ENCODE data around the gene OR10A6. TPM values are rescaled to one million over a fixed set of nuclear protein-coding genes. Genes with fewer than 3 reads are reported as not detected.

The OR10A6 gene
- total and polyA plus RNA-seq, 10 donors = not detected

DNA sequence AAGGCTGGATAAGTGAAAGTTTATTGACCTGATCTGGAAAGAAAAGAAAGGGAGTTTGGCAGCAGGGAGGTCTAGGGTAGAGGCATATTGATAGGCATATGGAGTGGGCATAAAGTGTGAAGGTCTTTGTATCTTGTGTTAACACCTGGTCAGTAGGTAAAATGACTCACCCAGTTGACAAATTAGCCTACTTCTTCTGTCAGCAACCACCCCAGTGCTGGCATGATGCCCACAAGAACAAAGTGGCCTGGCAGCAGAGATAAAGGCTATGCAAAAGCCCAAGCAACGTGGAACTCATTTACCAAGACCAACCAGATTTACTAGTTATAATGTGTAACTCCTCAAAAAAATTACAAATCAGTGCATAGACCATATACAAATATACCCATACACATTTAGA, 5.5 kb upstream of the OR10A6 start:
- no peak for TF ChIP-seq POLR2AphosphoS5 (IDR thresholded peaks at IDR 0.05)
- TF ChIP-seq CTCF (IDR thresholded peaks at IDR 0.05 in 8 of 11, conservative IDR thresholded peaks at IDR 0.05 in 3 of 11) = no peak
- no peak for TF ChIP-seq POLR2A (IDR thresholded peaks at IDR 0.05)
- H3K27me3 ChIP-seq (replicated peaks in 1 of 7) = peaks cover 0 to 13% (median 0%) of the 10 kb centered on the region in 7 donors
- no peak overlapping the region for H3K27ac ChIP-seq
- no peaks in the 10 kb centered on the region for H3K4me1 ChIP-seq
- peaks cover 0 to 5% (median 0%) of the 10 kb centered on the region in 8 donors for H3K9me3 ChIP-seq
- intact Hi-C loops (cut with DNase I; ENCODE audit: low total_unique reads) = no loop called here
- WGBS, 5 donors = 0 to 35% (median 25%) methylated on average over 1 of the region's 1 CpG
- H3K4me3 ChIP-seq = no peak overlapping the region
- H3K36me3 ChIP-seq = no peaks in the 10 kb centered on the region
- DNase-seq = no peak

GRCh38 chr11:7927635-7928034, 3.4 kb downstream of the OR10A6 start:
- DNase-seq = no peak
- Histone ChIP-seq H3K9me3 (peaks cover 0 to 6% (median 0%) of the 10 kb centered on the region in 8 donors), H3K4me3 (no peak overlapping the region), H3K27ac (no peak overlapping the region), H3K27me3 (replicated peaks in 1 of 7) (peaks cover 0 to 32% (median 0%) of the 10 kb centered on the region in 7 donors), H3K4me1 (no peaks in the 10 kb centered on the region), H3K36me3 (no peaks in the 10 kb centered on the region)
- TF ChIP-seq POLR2A (IDR thresholded peaks at IDR 0.05) (no peak), POLR2AphosphoS5 (IDR thresholded peaks at IDR 0.05) (no peak), CTCF (IDR thresholded peaks at IDR 0.05 in 8 of 11, conservative IDR thresholded peaks at IDR 0.05 in 3 of 11) (no peak)
- 78 to 91% (median 83%) methylated on average over 6 of the region's 6 CpGs for WGBS, 5 donors
- intact Hi-C loops (cut with DNase I; ENCODE audit: low total_unique reads) = no loop called here

DNA sequence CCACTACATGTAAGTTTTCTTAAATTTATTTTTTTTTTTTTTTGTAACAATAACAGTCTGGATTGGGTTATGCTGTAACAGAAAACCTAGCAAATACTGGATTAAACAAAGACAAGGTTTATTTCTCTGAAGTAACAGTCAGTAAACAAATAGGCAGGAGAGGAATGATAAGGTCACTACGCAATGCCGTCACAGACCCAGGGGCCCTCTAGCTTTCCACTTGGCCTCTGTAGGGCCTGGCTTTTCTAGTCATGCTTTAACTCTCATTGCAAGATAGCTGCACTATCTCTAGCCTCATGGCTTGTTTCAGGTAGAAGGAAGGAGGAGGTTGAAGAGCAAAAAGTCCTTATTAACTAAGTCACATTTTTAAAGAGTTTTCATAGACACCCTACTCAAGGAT, 6.5 kb downstream of the OR10A6 start:
- H3K27me3 ChIP-seq (replicated peaks in 1 of 7) = peaks cover 0 to 16% (median 0%) of the 10 kb centered on the region in 7 donors
- no peak overlapping the region for H3K27ac ChIP-seq
- DNase-seq = no peak
- H3K4me1 ChIP-seq = no peaks in the 10 kb centered on the region
- WGBS, 5 donors = 74 to 95% (median 87%) methylated on average over 2 of the region's 2 CpGs
- H3K36me3 ChIP-seq = no peaks in the 10 kb centered on the region
- intact Hi-C loops (cut with DNase I; ENCODE audit: low total_unique reads) = no loop called here
- H3K4me3 ChIP-seq = no peak overlapping the region
- TF ChIP-seq POLR2AphosphoS5 (IDR thresholded peaks at IDR 0.05) (no peak), CTCF (IDR thresholded peaks at IDR 0.05 in 8 of 11, conservative IDR thresholded peaks at IDR 0.05 in 3 of 11) (no peak), POLR2A (IDR thresholded peaks at IDR 0.05) (no peak)
- H3K9me3 ChIP-seq = peaks cover 0 to 6% (median 0%) of the 10 kb centered on the region in 8 donors

DNA sequence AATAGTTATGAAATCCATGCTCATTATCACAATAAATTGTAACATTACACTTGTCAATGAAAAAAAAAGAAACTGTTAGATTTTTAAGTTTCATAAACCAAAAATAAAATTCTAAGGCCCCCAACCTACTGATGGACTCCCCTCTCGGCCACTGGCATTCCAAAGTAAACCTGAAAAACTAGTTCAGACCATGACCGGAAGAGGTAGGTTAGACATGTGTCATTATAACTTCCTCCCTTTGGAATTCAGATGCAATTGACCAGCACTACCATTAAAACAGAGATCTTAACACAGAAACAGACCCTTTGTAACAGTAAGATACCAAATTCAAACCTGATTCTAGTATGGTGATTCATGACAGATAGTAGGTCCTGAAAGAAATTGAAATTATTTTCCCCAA, 12.9 kb downstream of the OR10A6 start:
- H3K4me1 ChIP-seq = no peaks in the 10 kb centered on the region
- H3K27ac ChIP-seq = no peak overlapping the region
- TF ChIP-seq CTCF (IDR thresholded peaks at IDR 0.05 in 8 of 11, conservative IDR thresholded peaks at IDR 0.05 in 3 of 11) = no peak
- no peak for TF ChIP-seq POLR2A (IDR thresholded peaks at IDR 0.05)
- TF ChIP-seq POLR2AphosphoS5 (IDR thresholded peaks at IDR 0.05) = no peak
- no peak overlapping the region for H3K4me3 ChIP-seq
- no peak for DNase-seq
- intact Hi-C loops (cut with DNase I; ENCODE audit: low total_unique reads) = no loop called here
- H3K9me3 ChIP-seq = no peaks in the 10 kb centered on the region
- no peaks in the 10 kb centered on the region for H3K27me3 ChIP-seq (replicated peaks in 1 of 7)
- H3K36me3 ChIP-seq = no peaks in the 10 kb centered on the region
- 72 to 90% (median 82%) methylated on average over 2 of the region's 2 CpGs for WGBS, 5 donors

Data from spleen (tissue), 11 donors.